DND-41 (cell line): Measurements from ENCODE around the gene SUSD6.

Experiments
- EZH2 ChIP-seq: IDR thresholded peaks from 3 replicates; pipeline ENCODE4 v1.6.1; 2012; ENCODE audit warnings: borderline replicate concordance, low read depth, mild to moderate bottlenecking, moderate library complexity, low read length, inconsistent platforms; ENCODE audit not compliant: severe bottlenecking
- TF ChIP-seq, protein P1 (sequence below): IDR thresholded peaks from 2 replicates; pipeline ENCODE4 v1.5.1; 2012; ENCODE audit warnings: borderline replicate concordance, low read length, moderate library complexity, mild to moderate bottlenecking; ENCODE audit not compliant: poor library complexity, severe bottlenecking; ENCODE audit errors: extremely low read depth

DNA sequence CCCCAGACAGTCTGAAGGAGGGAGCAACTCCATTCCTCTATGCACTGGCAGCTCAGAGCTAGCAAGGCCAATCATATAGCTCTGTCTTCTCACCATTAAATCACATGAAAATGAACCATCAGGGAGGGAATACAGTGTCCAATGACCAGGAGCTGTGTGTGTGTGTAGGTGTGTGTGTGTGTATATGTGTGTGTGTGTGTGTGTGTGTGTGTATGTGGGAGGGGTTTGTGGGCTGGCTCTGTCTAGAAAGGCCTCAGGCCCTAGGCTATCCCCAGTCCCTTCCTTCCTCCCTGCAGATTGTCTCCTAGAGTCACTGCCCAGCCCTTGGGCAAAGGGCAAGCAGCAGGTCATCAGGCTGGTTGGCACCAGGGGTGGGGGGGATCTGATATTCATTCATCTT, 5.7 kb upstream of the SUSD6 start:
- TF ChIP-seq, protein P1, sequence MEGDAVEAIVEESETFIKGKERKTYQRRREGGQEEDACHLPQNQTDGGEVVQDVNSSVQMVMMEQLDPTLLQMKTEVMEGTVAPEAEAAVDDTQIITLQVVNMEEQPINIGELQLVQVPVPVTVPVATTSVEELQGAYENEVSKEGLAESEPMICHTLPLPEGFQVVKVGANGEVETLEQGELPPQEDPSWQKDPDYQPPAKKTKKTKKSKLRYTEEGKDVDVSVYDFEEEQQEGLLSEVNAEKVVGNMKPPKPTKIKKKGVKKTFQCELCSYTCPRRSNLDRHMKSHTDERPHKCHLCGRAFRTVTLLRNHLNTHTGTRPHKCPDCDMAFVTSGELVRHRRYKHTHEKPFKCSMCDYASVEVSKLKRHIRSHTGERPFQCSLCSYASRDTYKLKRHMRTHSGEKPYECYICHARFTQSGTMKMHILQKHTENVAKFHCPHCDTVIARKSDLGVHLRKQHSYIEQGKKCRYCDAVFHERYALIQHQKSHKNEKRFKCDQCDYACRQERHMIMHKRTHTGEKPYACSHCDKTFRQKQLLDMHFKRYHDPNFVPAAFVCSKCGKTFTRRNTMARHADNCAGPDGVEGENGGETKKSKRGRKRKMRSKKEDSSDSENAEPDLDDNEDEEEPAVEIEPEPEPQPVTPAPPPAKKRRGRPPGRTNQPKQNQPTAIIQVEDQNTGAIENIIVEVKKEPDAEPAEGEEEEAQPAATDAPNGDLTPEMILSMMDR: no peak
- TF ChIP-seq EZH2: no peak
